ENCODE measurements around the gene NAPA.

Gene NAPA

DNA sequence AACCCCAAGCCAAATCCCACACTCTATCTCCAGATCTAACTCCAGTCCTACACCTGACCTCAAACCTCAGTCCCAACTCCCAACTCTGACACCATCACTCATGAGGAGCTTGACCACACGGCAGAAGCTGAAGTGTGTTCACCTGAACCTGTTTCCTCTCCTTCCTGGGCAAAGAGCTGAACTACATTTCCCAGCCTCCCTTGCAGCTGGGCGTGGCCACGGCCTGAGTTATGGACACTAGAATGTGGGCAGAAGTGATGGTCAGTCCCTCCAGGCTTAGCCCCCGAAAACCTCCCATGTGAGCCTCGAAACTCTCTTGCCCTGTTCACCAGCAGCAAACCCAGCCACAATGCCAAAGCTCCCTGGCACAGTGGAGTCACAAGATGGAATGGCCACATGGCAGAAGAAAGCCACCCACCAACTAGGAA, 76.1 kb downstream of the NAPA start:
- peak; percentile 75 for FAIRE-seq
- no peak for DNase-seq (ENCODE audit: insufficient read length, low spot score)
- no peak for TF ChIP-seq POLR2A (IDR thresholded peaks at IDR 0.05; ENCODE audit: low read depth, low read length)
- TF ChIP-seq POU2F2 (IDR thresholded peaks at IDR 0.05; ENCODE audit: low read depth, low read length) = no peak
- TF ChIP-seq TAF1 (IDR thresholded peaks at IDR 0.05; ENCODE audit: low read depth, low read length) = no peak
- TF ChIP-seq POLR2AphosphoS5 (IDR thresholded peaks at IDR 0.05; ENCODE audit: low read depth, low read length) = no peak
- TF ChIP-seq PAX5 (IDR thresholded peaks at IDR 0.05; ENCODE audit: insufficient read depth, low read length, severe bottlenecking) = no peak
- no peak for TF ChIP-seq SPI1 (IDR thresholded peaks at IDR 0.05; ENCODE audit: low read depth, low read length)
